Measurements from ENCODE around the gene SETD6.
A peak's percentile ranks its signal among the peaks of the same experiment; 100 is the strongest.

The SETD6 gene

DNA sequence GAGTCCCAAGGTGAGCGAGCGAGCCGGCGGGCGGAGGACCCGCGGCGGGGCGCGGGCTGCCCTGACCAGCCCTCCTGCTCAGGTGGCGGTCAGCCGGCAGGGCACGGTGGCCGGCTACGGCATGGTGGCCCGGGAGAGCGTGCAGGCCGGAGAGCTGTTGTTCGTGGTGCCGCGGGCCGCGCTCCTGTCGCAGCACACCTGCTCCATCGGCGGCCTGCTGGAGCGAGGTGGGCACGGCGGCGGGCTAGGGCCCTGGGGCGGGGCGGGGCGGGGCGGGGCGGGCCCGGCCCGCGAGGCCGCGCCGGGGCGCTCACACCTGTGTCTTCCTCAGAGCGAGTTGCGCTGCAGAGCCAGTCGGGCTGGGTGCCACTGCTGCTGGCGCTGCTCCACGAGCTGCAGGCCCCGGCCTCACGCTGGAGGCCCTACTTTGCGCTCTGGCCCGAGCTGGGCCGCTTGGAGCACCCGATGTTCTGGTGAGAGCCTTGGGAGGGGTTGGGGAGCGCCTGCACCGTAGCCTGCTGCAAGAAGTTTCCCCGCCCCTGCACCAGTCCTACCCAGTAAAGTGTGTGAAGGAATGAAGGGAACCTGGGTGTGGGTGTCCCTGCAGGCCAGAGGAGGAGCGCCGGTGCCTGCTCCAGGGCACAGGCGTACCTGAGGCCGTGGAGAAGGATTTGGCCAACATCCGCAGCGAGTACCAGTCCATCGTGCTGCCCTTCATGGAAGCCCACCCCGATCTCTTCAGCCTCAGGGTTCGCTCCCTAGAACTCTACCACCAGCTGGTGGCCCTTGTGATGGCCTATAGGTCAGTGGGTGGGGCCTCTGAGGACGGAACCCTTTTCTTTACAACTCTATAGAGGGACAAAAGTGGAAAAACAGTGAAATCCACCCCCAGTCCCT is 802 bp downstream of the SETD6 start:
- H3K4me3 ChIP-seq (ENCODE audit: low read depth, low read length): peak overlapping the region; percentile 73
- no peak for TF ChIP-seq CTCF (IDR thresholded peaks at IDR 0.05; ENCODE audit: borderline replicate concordance, insufficient read depth, low read depth, low read length)

DNA sequence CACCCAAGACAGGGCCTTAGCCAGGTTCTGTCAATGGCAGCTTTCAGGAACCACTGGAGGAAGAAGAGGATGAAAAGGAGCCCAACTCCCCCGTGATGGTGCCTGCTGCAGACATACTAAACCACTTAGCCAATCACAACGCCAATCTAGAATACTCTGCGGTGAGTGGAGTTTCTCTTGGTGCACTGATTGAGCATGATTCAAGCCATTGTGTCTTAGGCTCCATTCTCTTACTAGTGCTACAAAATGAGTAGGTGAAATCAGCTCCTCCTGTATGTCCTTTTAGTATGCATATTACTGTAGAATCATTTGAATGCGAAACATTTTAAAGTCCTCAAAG is 1.4 kb downstream of the SETD6 start:
- no peak for TF ChIP-seq CTCF (IDR thresholded peaks at IDR 0.05; ENCODE audit: borderline replicate concordance, insufficient read depth, low read depth, low read length)
- H3K4me3 ChIP-seq (ENCODE audit: low read depth, low read length): no peak overlapping the region

- no peak for TF ChIP-seq CTCF (IDR thresholded peaks at IDR 0.05; ENCODE audit: borderline replicate concordance, insufficient read depth, low read depth, low read length)
- H3K4me3 ChIP-seq (ENCODE audit: low read depth, low read length): no peak overlapping the region
These were observed 3.0 kb downstream of the SETD6 start for GRCh38 chr16:58518083-58518979.

- TF ChIP-seq CTCF (IDR thresholded peaks at IDR 0.05; ENCODE audit: borderline replicate concordance, insufficient read depth, low read depth, low read length): no peak
- H3K4me3 ChIP-seq (ENCODE audit: low read depth, low read length): no peak overlapping the region
These were observed 3.7 kb downstream of the SETD6 start for GRCh38 chr16:58518980-58519368.

GRCh38 chr16:58519707-58520106 is 4.4 kb downstream of the SETD6 start:
- TF ChIP-seq CTCF (IDR thresholded peaks at IDR 0.05; ENCODE audit: borderline replicate concordance, insufficient read depth, low read depth, low read length): no peak
- no peak overlapping the region for H3K4me3 ChIP-seq (ENCODE audit: low read depth, low read length)

DNA sequence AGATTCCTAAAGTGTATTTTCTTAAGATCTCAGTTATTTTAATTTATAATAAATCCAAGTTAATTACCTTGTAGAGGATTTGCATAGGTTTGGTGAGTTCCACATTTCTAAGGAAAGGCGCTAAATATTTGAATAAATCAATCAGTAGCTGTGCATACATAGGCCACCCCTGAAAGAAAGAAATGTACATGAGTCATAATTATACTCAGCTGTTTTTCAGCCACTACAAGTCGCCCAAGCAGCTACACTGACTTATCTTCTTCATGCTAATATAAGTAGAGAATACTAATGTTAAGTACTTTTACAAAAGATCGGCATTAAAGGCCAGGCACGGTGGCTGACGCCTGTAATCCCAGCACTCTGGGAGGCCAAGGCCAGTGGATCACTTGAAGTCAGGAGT is 14.9 kb downstream of the SETD6 start:
- no peak overlapping the region for H3K4me3 ChIP-seq (ENCODE audit: low read depth, low read length)
- TF ChIP-seq CTCF (IDR thresholded peaks at IDR 0.05; ENCODE audit: borderline replicate concordance, insufficient read depth, low read depth, low read length): no peak

Measured in GM12875 (cell line).